ENCODE measurements around the gene OR4K5. TPM values are rescaled to one million over a fixed set of nuclear protein-coding genes. Genes with fewer than 3 reads are reported as not detected.
"Not testable (repeated sequence)": the region's sequence is repeated elsewhere in the genome, so short reads cannot be mapped to it uniquely, and the experiment has no call there.

OR4K5 gene
- total RNA-seq, 2 experiments from 2014 or later, result not detected

DNA sequence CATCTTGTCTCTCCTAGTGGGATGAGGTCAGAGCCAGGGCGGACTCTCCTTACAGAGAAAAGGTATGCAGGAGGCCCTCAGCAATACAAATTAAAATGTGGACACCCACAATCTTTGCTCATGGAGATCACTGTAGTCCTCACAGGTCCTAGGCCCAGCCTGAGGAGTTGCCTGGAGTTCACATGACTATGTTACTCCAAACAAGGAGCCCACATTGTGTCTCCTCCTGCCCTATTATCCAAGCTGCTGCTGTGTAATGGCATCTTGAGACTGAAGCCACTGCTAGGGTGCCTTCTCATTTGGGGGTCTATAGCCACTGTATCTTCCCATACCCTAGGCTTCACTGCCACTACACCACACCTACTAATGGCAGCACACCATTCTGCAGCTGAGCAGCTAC lies 21.3 kb downstream of the OR4K5 start:
- no peak for ATAC-seq
- Mint-ChIP-seq H3K27ac (no peak overlapping the region), H3K4me1 (no peaks in the 10 kb centered on the region), H3K36me3 (no peaks in the 10 kb centered on the region), H3K9me3 (ENCODE audit: low read depth) (no peaks in the 10 kb centered on the region), H3K27me3 (no peaks in the 10 kb centered on the region), H3K4me3 (no peak overlapping the region)
- CTCF ChIA-PET, result no interaction called here
- no peak for DNase-seq

DNA sequence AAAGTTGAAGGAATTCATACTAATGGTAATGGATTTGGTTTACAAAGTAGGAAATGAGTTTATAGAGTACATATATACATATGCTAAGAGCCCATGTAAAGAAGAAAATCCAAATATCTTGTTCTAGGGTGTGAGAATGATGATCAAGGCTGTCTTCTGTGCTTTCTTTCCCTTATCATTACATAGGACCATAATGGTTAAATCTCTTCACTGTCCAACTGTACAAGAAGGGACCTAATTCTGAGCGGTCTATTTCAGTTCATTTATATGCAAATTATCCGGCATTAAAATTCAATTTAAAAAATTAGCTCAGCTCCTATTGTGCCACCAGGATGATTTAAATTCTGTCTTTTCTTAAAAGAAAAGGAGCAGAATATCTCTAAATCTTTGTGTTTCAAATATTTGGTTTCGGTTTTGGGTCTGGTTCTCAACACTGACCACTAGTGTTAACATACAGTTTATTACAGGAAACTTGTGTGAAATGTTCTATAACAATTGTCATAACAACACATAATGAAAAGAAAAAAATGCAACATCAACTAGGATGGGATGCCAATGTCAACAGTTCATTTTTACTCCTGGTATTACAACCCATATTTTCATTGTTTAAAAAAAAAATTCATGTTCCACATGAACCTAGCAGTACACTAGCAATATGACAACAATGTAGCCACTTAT lies 27.1 kb downstream of the OR4K5 start:
- DNase-seq, result no peak
- no peak for ATAC-seq
- CTCF ChIA-PET, result no interaction called here
- Mint-ChIP-seq H3K27me3 (no peaks in the 10 kb centered on the region), H3K4me3 (no peak overlapping the region), H3K9me3 (ENCODE audit: low read depth) (no peaks in the 10 kb centered on the region), H3K36me3 (no peaks in the 10 kb centered on the region), H3K27ac (no peak overlapping the region), H3K4me1 (no peaks in the 10 kb centered on the region)

DNA sequence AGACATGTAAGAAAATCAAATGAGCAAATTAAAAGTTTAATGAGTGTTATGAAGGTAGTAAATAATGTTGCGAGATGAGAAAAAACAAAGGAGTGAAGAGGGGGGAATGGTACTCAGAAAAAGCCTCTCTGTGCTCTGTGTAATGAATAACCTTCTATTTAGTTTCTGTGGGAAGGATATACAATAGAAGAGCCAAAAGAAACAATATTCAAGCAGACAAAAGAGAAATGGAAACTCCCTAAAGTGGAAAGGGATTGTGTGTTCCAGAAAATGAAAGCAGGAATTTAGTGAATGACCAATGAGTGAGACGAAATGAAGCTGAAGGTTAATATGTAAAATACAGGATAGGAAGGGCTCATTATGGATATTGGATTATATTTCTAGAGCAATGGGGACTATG lies 28.8 kb downstream of the OR4K5 start:
- Mint-ChIP-seq H3K27ac (no peak overlapping the region), H3K4me3 (no peak overlapping the region), H3K27me3 (no peaks in the 10 kb centered on the region), H3K4me1 (no peaks in the 10 kb centered on the region), H3K36me3 (no peaks in the 10 kb centered on the region), H3K9me3 (ENCODE audit: low read depth) (no peaks in the 10 kb centered on the region)
- DNase-seq (no peak), ATAC-seq (no peak)
- CTCF ChIA-PET, result no interaction called here

DNA sequence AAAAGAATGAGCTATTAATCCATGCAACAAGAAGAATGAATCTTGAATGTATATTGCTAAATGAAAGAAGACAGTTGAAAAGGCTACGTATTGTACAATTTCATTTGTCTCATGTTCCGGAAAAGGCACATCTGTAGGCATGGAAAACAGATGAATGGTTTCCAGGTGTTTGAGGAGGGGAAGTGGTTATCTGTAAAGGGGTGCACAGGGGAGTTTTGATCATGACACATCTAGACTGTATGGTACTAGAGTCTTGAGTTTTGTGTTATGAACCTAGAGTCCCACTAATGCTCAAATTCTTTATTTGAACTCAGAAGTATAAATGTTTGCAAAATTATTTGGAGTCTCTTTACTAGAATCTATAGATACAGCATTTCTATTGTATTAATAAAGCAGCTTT lies 49.3 kb downstream of the OR4K5 start:
- H3K4me1 Mint-ChIP-seq; H3K4me3 Mint-ChIP-seq; CTCF ChIA-PET; H3K9me3 Mint-ChIP-seq (ENCODE audit: low read depth); H3K27me3 Mint-ChIP-seq; DNase-seq; ATAC-seq; H3K27ac Mint-ChIP-seq; H3K36me3 Mint-ChIP-seq: not testable (repeated sequence)

Other genes with a start within 250 kb of the OR4K5 start
- not detected for gene OR11H2, start 206.7 kb upstream of the OR4K5 start, total RNA-seq
- not detected for gene OR4Q3, start 177.0 kb upstream of the OR4K5 start, total RNA-seq
- gene OR4M1, start 147.1 kb upstream of the OR4K5 start, total RNA-seq, result not detected
- not detected for gene OR4N2, start 116.8 kb upstream of the OR4K5 start, total RNA-seq
- gene OR4K2, start 45.5 kb upstream of the OR4K5 start, total RNA-seq, result not detected
- gene OR4K1, start 10.3 kb downstream of the OR4K5 start, total RNA-seq, result not detected
- gene OR4K15, start 55.0 kb downstream of the OR4K5 start, total RNA-seq, result not detected
- not detected for gene OR4Q2, start 81.6 kb downstream of the OR4K5 start, total RNA-seq
- gene OR4K14, start 98.7 kb downstream of the OR4K5 start, total RNA-seq, result not detected
- gene OR4K13, start 115.4 kb downstream of the OR4K5 start, total RNA-seq, result not detected
- gene OR4L1, start 139.4 kb downstream of the OR4K5 start, total RNA-seq, result not detected
- gene OR4K17, start 190.1 kb downstream of the OR4K5 start, total RNA-seq, result not detected
- not detected for gene OR4N5, start 218.2 kb downstream of the OR4K5 start, total RNA-seq

Measured in activated CD8-positive, alpha-beta memory T cell treated with anti-CD3 and anti-CD28 coated beads, Interleukin-2, amount 10 ng/mL, durations not matched to agents 7 days and 5 days (primary cell).